SK-N-SH (cell line): ENCODE results near the gene DOCK3. TPM values are rescaled to one million over a fixed set of nuclear protein-coding genes. Genes with fewer than 3 reads are reported as not detected.

Experiments
- CTCF ChIA-PET: fragments of 300-600, 350-600 bp; formaldehyde crosslinking; extraction: SDS; loops from one replicate; lab custom pipeline; 2021; lab: Yijun Ruan, JAX
- POLR2A ChIA-PET: fragments of 350-600 bp; sonication (Branson Sonifier 250); formaldehyde crosslinking; extraction: SDS; loops from one replicate; lab custom pipeline; 2020; ENCODE audit warnings: antibody characterized with exemption, inconsistent platforms; lab: Yijun Ruan, JAX
- DNase-seq: peaks from one replicate; pipeline ENCODE4 v3.0.0; 2012
- H2AFZ ChIP-seq: fragments of 200-600 bp; sonication (generic); 2 replicates; pipeline ENCODE4 v1.8.1; 2016; ENCODE audit warnings: antibody characterized with exemption, mild to moderate bottlenecking, low read depth
- H3F3A ChIP-seq: fragments of 200-600 bp; sonication (generic); replicated peaks from 2 replicates; pipeline ENCODE3; 2016; ENCODE audit warnings: antibody characterized with exemption, mild to moderate bottlenecking; ENCODE audit not compliant: insufficient read depth
- H3K27ac ChIP-seq, 2 experiments: fragments of 200-500 bp in 1 of 2; fragments of 200-600 bp in 1 of 2; sonication (Bioruptor generic) in 1 of 2; sonication (generic), shearing (Covaris generic) in 1 of 2; 2 replicates each; pipeline versions ENCODE4 v1.5.1 to v1.6.1; 2014 to 2016; ENCODE audit warnings: low read depth in 2 of 2, inconsistent platforms in 1 of 2, low read length in 1 of 2, mild to moderate bottlenecking in 1 of 2, mixed read lengths in 1 of 2
- H3K27me3 ChIP-seq: fragments of 200-600 bp; sonication (generic), shearing (Covaris generic); 2 replicates; pipeline ENCODE4 v1.6.1; 2016; ENCODE audit warnings: mixed run types; ENCODE audit not compliant: insufficient read depth
- H3K36me3 ChIP-seq, 2 experiments: fragments of 200-500 bp in 1 of 2; fragments of 200-600 bp in 1 of 2; sonication (Bioruptor generic) in 1 of 2; sonication (generic) in 1 of 2; replicated peaks in 1 of 2; 2 replicates each; pipeline versions ENCODE3 to v1.5.1; 2014 to 2016; ENCODE audit warnings: low read length in 1 of 2, mild to moderate bottlenecking in 1 of 2; ENCODE audit not compliant: insufficient read depth in 2 of 2, control insufficient read depth in 1 of 2
- H3K4me1 ChIP-seq, 2 experiments: fragments of 200-500 bp in 1 of 2; fragments of 200-600 bp in 1 of 2; sonication (Bioruptor generic) in 1 of 2; sonication (generic), shearing (Covaris generic) in 1 of 2; 2 replicates each; pipeline versions ENCODE4 v1.5.1 to v1.6.1; 2014 to 2016; ENCODE audit warnings: low read depth in 1 of 2, low read length in 1 of 2, mixed run types in 1 of 2; ENCODE audit not compliant: insufficient read depth in 2 of 2, control insufficient read depth in 1 of 2
- H3K4me2 ChIP-seq: fragments of 200-600 bp; sonication (generic), shearing (Covaris generic); 2 replicates; pipeline ENCODE4 v1.6.1; 2017; ENCODE audit warnings: mixed run types
- H3K4me3 ChIP-seq, 2 experiments: fragments of 200-500 bp in 1 of 2; fragments of 200-600 bp in 1 of 2; sonication (Bioruptor generic) in 1 of 2; sonication (generic), shearing (Covaris generic) in 1 of 2; 2 replicates each; pipeline versions ENCODE4 v1.5.1 to v1.8.1; 2014 to 2016; ENCODE audit warnings: low read depth in 2 of 2, inconsistent platforms in 1 of 2, low read length in 1 of 2, mild to moderate bottlenecking in 1 of 2, mixed read lengths in 1 of 2, moderate library complexity in 1 of 2
- H3K79me2 ChIP-seq: fragments of 200-600 bp; sonication (generic); 2 replicates; pipeline ENCODE4 v1.8.1; 2017; ENCODE audit warnings: mild to moderate bottlenecking; ENCODE audit not compliant: insufficient read depth
- H3K9ac ChIP-seq: fragments of 200-600 bp; sonication (generic); 2 replicates; pipeline ENCODE4 v1.6.1; 2017; ENCODE audit warnings: mixed run types
- H3K9me2 ChIP-seq: fragments of 200-600 bp; sonication (generic); 2 replicates; pipeline ENCODE4 v1.6.1; 2017; ENCODE audit warnings: mixed run types
- H3K9me3 ChIP-seq: fragments of 200-600 bp; sonication (generic); 2 replicates; pipeline ENCODE4 v1.6.1; 2017; ENCODE audit warnings: mixed run types, mild to moderate bottlenecking, moderate library complexity
- H4K20me1 ChIP-seq: fragments of 200-600 bp; sonication (generic); 2 replicates; pipeline ENCODE4 v1.6.1; 2017; ENCODE audit warnings: mild to moderate bottlenecking, mixed run types; ENCODE audit not compliant: insufficient read depth
- JUND ChIP-seq: IDR thresholded peaks from 2 replicates; pipeline ENCODE4 v1.4.0; 2012
- MAX ChIP-seq: IDR thresholded peaks from 2 replicates; pipeline ENCODE4 v1.4.0; 2012; ENCODE audit warnings: low read depth
- MXI1 ChIP-seq: IDR thresholded peaks from 2 replicates; pipeline ENCODE4 v1.6.1; 2012; ENCODE audit warnings: mild to moderate bottlenecking, low read depth, low read length, improper control_type of control experiment
- NFIC ChIP-seq: IDR thresholded peaks from 2 replicates; pipeline ENCODE4 v1.4.0; 2012; ENCODE audit warnings: borderline replicate concordance
- RAD21 ChIP-seq: IDR thresholded peaks from 2 replicates; pipeline ENCODE4 v1.6.1; 2012; ENCODE audit warnings: mild to moderate bottlenecking, low read length
- RCOR1 ChIP-seq: fragments of 150-350 bp; IDR thresholded peaks from 2 replicates; pipeline ENCODE4 v1.6.1; 2017; ENCODE audit warnings: antibody characterized with exemption, low read length
- SMC3 ChIP-seq: IDR thresholded peaks from 2 replicates; pipeline ENCODE4 v1.6.1; 2012; ENCODE audit warnings: low read depth, low read length, improper control_type of control experiment
- TCF12 ChIP-seq: IDR thresholded peaks from 2 replicates; pipeline ENCODE4 v1.4.0; 2012
- YY1 ChIP-seq: IDR thresholded peaks from 2 replicates; pipeline ENCODE4 v1.4.0; 2012; ENCODE audit warnings: low read depth, mild to moderate bottlenecking
- ZBTB33 ChIP-seq: IDR thresholded peaks from 2 replicates; pipeline ENCODE4 v1.4.0; 2012; ENCODE audit warnings: low read depth, borderline replicate concordance
- WGBS: methylation state at CpG from one replicate; pipeline ENCODE4 v1.1.6; 2017; ENCODE audit warnings: low lambda C conversion rate; 5-methylcytosine and 5-hydroxymethylcytosine counted together
- polyA plus RNA-seq, 3 experiments: library from polyadenylated mRNA; depleted of rRNA; stranded (reverse); fragments of >200 nt; gene quantifications; 2 replicates each; pipeline ENCODE4 v1.2.3, GENCODE V29; 2012
- TF ChIP-seq, protein P1 (sequence below): IDR thresholded peaks from 2 replicates; pipeline ENCODE4 v1.6.1; 2012; ENCODE audit warnings: mild to moderate bottlenecking, low read depth, low read length, moderate library complexity

Gene DOCK3
- polyA plus RNA-seq, 1 of the 3 experiments (the other 2 are of a cell fraction), result 0.05 TPM

DNA sequence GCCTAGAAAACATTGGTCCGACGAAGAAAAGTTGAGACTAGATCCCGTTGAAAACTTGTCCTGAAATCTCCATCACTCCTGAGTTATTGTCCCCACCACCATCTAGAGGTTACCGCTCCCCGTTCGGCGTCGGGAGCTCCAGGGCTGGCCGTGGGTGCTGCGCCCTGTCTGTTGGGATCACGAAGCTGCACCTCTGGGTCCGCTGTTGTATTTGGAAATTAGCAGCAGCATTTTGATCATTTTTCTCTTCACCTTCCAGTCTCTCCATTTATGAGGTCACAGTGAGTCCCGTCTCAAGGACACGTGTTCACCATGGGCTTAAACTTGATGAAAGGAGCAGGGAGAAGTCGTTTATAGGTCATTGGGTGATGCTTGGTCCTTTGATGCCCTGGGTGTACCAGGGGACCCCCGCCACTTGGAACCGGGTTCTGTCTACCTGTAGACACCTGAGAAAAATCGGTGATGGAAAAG, 710.9 kb downstream of the DOCK3 start:
- 1% methylated on average over 18 of the region's 18 CpGs for WGBS
- peak overlapping the region; percentile 91 for H3K4me2 ChIP-seq
- TF ChIP-seq JUND, result no peak
- no peak for TF ChIP-seq ZBTB33
- no peak for TF ChIP-seq NFIC
- TF ChIP-seq SMC3, result no peak
- no peak for TF ChIP-seq MAX
- TF ChIP-seq TCF12, result no peak
- TF ChIP-seq, protein P1, sequence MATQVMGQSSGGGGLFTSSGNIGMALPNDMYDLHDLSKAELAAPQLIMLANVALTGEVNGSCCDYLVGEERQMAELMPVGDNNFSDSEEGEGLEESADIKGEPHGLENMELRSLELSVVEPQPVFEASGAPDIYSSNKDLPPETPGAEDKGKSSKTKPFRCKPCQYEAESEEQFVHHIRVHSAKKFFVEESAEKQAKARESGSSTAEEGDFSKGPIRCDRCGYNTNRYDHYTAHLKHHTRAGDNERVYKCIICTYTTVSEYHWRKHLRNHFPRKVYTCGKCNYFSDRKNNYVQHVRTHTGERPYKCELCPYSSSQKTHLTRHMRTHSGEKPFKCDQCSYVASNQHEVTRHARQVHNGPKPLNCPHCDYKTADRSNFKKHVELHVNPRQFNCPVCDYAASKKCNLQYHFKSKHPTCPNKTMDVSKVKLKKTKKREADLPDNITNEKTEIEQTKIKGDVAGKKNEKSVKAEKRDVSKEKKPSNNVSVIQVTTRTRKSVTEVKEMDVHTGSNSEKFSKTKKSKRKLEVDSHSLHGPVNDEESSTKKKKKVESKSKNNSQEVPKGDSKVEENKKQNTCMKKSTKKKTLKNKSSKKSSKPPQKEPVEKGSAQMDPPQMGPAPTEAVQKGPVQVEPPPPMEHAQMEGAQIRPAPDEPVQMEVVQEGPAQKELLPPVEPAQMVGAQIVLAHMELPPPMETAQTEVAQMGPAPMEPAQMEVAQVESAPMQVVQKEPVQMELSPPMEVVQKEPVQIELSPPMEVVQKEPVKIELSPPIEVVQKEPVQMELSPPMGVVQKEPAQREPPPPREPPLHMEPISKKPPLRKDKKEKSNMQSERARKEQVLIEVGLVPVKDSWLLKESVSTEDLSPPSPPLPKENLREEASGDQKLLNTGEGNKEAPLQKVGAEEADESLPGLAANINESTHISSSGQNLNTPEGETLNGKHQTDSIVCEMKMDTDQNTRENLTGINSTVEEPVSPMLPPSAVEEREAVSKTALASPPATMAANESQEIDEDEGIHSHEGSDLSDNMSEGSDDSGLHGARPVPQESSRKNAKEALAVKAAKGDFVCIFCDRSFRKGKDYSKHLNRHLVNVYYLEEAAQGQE, result no peak
- no peak for TF ChIP-seq RCOR1
- no peak for TF ChIP-seq MXI1
- no peak for TF ChIP-seq RAD21
- no peak for TF ChIP-seq YY1
- TF ChIP-seq, all 33 proteins: peak for 0
- no peak for DNase-seq
- Histone ChIP-seq H3K4me3 (peak overlapping the region; percentile 84 to 98), H4K20me1 (peaks cover 10% of the 10 kb centered on the region), H3K9me3 (no peaks in the 10 kb centered on the region), H3K27me3 (no peaks in the 10 kb centered on the region), H3K79me2 (peaks cover 68% of the 10 kb centered on the region), H3F3A (peaks cover 35% of the 10 kb centered on the region), H3K36me3 (peaks cover 16 to 29% of the 10 kb centered on the region in 2 experiments), H3K9ac (peak overlapping the region; percentile 80), H3K4me1 (peaks cover 21 to 48% of the 10 kb centered on the region in 2 experiments), H3K27ac (peak overlapping the region; percentile 35 to 65; a peak in 3 of 4 replicates), H2AFZ (peak overlapping the region; percentile 77; the same call in 1 of the 2 replicates), H3K9me2 (no peaks in the 10 kb centered on the region)
- POLR2A ChIA-PET, result interaction anchor here (0.6 to 2.4 kb wide), 9 partner anchors 11 to 995 kb away, joined by 3 to 12 read pairs (median 3); partner anchors contain the start of genes DCAF1, HEMK1 and MAPKAPK3
- CTCF ChIA-PET, result interaction anchor here (1.0 to 2.7 kb wide), 5 partner anchors 11 to 769 kb away, joined by 4 to 27 read pairs (median 5); partner anchors contain the start of gene MAPKAPK3
